Hepatocyte (in vitro differentiated cells): ENCODE measurements around the gene PSMB7. TPM values are rescaled to one million over a fixed set of nuclear protein-coding genes. Genes with fewer than 3 reads are reported as not detected.

Experiments
- DNase-seq: peaks from one replicate; pipeline ENCODE4 v3.0.0-alpha.2; 2016; ENCODE audit warnings: low spot score
- H2AFZ ChIP-seq: fragments of 200-600 bp; sonication (generic); 2 replicates; pipeline ENCODE4 v1.6.0; 2016; ENCODE audit warnings: antibody characterized with exemption, mild to moderate bottlenecking
- H3K27ac ChIP-seq: fragments of 200-600 bp; sonication (generic); 2 replicates; pipeline ENCODE4 v1.5.1; 2016; ENCODE audit warnings: mild to moderate bottlenecking
- H3K27me3 ChIP-seq: fragments of 200-600 bp; sonication (generic); 2 replicates; pipeline ENCODE4 v1.6.1; 2016
- H3K36me3 ChIP-seq: fragments of 200-600 bp; sonication (generic); replicated peaks from 2 replicates; pipeline ENCODE4 v1.5.1; 2016; ENCODE audit warnings: low read depth; ENCODE audit not compliant: insufficient read depth
- H3K4me1 ChIP-seq: fragments of 200-600 bp; sonication (generic); 2 replicates; pipeline ENCODE4 v1.5.1; 2016; ENCODE audit warnings: mild to moderate bottlenecking, moderate library complexity; ENCODE audit not compliant: insufficient read depth
- H3K4me2 ChIP-seq: fragments of 200-600 bp; sonication (generic); 2 replicates; pipeline ENCODE4 v1.6.0; 2016
- H3K4me3 ChIP-seq: fragments of 200-600 bp; sonication (generic); 2 replicates; pipeline ENCODE4 v1.5.1; 2016; ENCODE audit warnings: mild to moderate bottlenecking
- H3K79me2 ChIP-seq: fragments of 200-600 bp; sonication (generic); 2 replicates; pipeline ENCODE4 v1.6.0; 2017; ENCODE audit warnings: mild to moderate bottlenecking
- H3K9me2 ChIP-seq: fragments of 200-600 bp; sonication (generic); replicated peaks from 2 replicates; pipeline ENCODE4 v1.6.0; 2017; ENCODE audit warnings: mild to moderate bottlenecking; ENCODE audit not compliant: insufficient read depth
- H3K9me3 ChIP-seq: fragments of 200-600 bp; sonication (generic); 2 replicates; pipeline ENCODE4 v1.5.1; 2016; ENCODE audit warnings: low read depth, mild to moderate bottlenecking
- H4K20me1 ChIP-seq: fragments of 200-600 bp; sonication (generic); 2 replicates; pipeline ENCODE4 v1.6.0; 2016; ENCODE audit warnings: mild to moderate bottlenecking; ENCODE audit not compliant: insufficient read depth, poor library complexity, severe bottlenecking
- EZH2 ChIP-seq: fragments of 200-600 bp; sonication (generic); IDR thresholded peaks from 2 replicates; pipeline ENCODE4 v1.6.1; 2016; ENCODE audit warnings: antibody characterized with exemption, mild to moderate bottlenecking, borderline replicate concordance
- EZH2phosphoT487 ChIP-seq: fragments of 200-600 bp; sonication (generic); IDR thresholded peaks from one replicate; pipeline ENCODE4 v1.6.1; 2018; ENCODE audit warnings: antibody characterized with exemption, mild to moderate bottlenecking, low read depth, moderate library complexity; ENCODE audit not compliant: unreplicated experiment, severe bottlenecking
- WGBS: methylation state at CpG from one replicate; pipeline ENCODE4 v1.1.6; 2016; ENCODE audit warnings: low lambda C conversion rate; ENCODE audit errors: missing lambda C conversion rate; 5-methylcytosine and 5-hydroxymethylcytosine counted together
- polyA plus RNA-seq: library from polyadenylated mRNA; unstranded; fragments of >200 nt; fragmentation: Nextera tagmentation; extraction: Ambion mirVana; gene quantifications from 2 replicates; pipeline ENCODE4 v1.2.1, GENCODE V29; 2016
- total RNA-seq: library from RNA; depleted of rRNA; stranded (reverse); fragments of >200 nt; gene quantifications from 2 replicates; pipeline ENCODE4 v1.2.3, GENCODE V29; 2014
- TF ChIP-seq, protein P1 (sequence below): fragments of 200-600 bp; sonication (generic); IDR thresholded peaks from 2 replicates; pipeline ENCODE4 v1.5.1; 2016; ENCODE audit warnings: antibody characterized with exemption, mild to moderate bottlenecking; ENCODE audit not compliant: poor library complexity

PSMB7 gene
- total and polyA plus RNA-seq, 2 experiments from 2014 or later, result 189 to 197 TPM

GRCh38 chr9:124398191-124398935, 16.9 kb downstream of the PSMB7 start:
- Histone ChIP-seq H2AFZ (no peak overlapping the region), H3K4me3 (no peak overlapping the region), H3K4me1 (no peaks in the 10 kb centered on the region), H3K79me2 (peaks cover 70% of the 10 kb centered on the region), H3K36me3 (no peaks in the 10 kb centered on the region), H3K9me2 (no peaks in the 10 kb centered on the region), H3K9me3 (no peaks in the 10 kb centered on the region), H3K27ac (no peak overlapping the region), H4K20me1 (peaks cover 46% of the 10 kb centered on the region), H3K27me3 (no peaks in the 10 kb centered on the region), H3K4me2 (no peak overlapping the region)
- TF ChIP-seq, protein P1, sequence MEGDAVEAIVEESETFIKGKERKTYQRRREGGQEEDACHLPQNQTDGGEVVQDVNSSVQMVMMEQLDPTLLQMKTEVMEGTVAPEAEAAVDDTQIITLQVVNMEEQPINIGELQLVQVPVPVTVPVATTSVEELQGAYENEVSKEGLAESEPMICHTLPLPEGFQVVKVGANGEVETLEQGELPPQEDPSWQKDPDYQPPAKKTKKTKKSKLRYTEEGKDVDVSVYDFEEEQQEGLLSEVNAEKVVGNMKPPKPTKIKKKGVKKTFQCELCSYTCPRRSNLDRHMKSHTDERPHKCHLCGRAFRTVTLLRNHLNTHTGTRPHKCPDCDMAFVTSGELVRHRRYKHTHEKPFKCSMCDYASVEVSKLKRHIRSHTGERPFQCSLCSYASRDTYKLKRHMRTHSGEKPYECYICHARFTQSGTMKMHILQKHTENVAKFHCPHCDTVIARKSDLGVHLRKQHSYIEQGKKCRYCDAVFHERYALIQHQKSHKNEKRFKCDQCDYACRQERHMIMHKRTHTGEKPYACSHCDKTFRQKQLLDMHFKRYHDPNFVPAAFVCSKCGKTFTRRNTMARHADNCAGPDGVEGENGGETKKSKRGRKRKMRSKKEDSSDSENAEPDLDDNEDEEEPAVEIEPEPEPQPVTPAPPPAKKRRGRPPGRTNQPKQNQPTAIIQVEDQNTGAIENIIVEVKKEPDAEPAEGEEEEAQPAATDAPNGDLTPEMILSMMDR, result no peak
- TF ChIP-seq EZH2 (no peak), EZH2phosphoT487 (no peak)
- 91% methylated on average over 8 of the region's 8 CpGs for WGBS
- no peak for DNase-seq

DNA sequence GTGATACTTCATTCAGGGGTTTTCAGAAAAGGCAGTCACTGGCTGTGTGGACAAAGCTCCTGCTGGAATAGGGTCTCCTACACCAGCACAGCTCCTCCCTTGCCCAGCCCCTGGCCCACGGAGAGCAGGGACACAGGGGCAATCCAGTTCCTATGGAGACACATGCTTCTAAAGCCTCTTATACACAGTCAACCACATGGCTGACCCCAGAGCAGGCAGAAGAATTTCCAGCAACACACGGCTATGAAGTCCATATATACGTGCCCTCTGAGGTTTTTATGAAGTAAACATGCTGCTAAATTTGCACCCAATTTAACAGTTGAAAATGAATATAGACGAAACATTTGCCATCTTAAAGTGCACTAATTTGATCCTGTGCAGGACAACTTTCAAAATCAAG, 19.4 kb downstream of the PSMB7 start:
- TF ChIP-seq EZH2 (no peak), EZH2phosphoT487 (no peak)
- TF ChIP-seq, protein P1, result no peak
- Histone ChIP-seq H3K36me3 (no peaks in the 10 kb centered on the region), H3K4me1 (peaks cover 8% of the 10 kb centered on the region), H3K27me3 (no peaks in the 10 kb centered on the region), H3K4me3 (no peak overlapping the region), H3K27ac (no peak overlapping the region), H3K4me2 (no peak overlapping the region), H3K9me3 (no peaks in the 10 kb centered on the region), H4K20me1 (peaks cover 64% of the 10 kb centered on the region), H3K79me2 (peaks cover 64% of the 10 kb centered on the region), H3K9me2 (no peaks in the 10 kb centered on the region), H2AFZ (no peak overlapping the region)
- 86% methylated on average over 4 of the region's 4 CpGs for WGBS
- DNase-seq, result no peak

GRCh38 chr9:124394596-124394995, 20.6 kb downstream of the PSMB7 start:
- peaks cover 14% of the 10 kb centered on the region for H3K4me1 ChIP-seq
- TF ChIP-seq, protein P1, result peak; percentile 17
- TF ChIP-seq EZH2phosphoT487, result no peak
- TF ChIP-seq EZH2, result no peak
- H3K4me2 ChIP-seq, result no peak overlapping the region
- peaks cover 63% of the 10 kb centered on the region for H3K79me2 ChIP-seq
- no peak overlapping the region for H3K27ac ChIP-seq
- 94% methylated on average over 3 of the region's 3 CpGs for WGBS
- H3K27me3 ChIP-seq, result no peaks in the 10 kb centered on the region
- H2AFZ ChIP-seq, result no peak overlapping the region
- H4K20me1 ChIP-seq, result peaks cover 68% of the 10 kb centered on the region
- no peak for DNase-seq
- H3K9me2 ChIP-seq, result no peaks in the 10 kb centered on the region
- H3K36me3 ChIP-seq, result no peaks in the 10 kb centered on the region
- no peaks in the 10 kb centered on the region for H3K9me3 ChIP-seq
- H3K4me3 ChIP-seq, result no peak overlapping the region
